ENCODE data around the gene MAN1A2.

DNA sequence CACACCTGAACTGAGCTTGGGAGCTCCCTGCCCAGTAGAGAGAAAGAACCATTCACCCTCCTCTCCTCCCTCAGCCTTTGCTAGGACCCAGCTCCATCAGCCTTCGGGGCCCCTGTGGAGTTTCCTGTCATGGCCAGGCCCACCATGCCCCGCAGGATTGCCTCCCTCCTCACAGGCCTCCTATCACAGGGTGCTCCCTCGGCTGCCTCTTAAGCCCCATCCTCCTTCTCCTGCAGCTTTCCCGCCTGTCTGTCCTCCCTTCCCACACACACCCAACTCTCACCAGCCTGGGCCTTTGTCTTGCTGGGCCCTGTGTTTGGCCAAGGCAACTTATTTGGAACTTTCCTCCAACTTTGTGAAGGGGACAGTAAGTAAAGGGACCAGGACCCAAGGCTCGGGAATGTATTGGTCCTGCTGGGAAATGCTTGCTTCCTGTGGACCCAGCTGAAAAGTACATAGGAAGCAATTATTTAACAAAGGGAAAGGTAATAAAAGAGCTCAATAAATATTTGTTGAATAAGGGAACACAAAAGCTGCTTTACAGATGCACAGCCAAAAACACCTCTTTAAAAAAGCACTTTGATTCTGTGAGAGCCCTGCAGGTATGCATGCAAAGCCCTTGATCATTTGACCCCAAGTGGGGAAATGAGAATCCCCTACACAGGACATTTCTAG, 207.0 kb downstream of the MAN1A2 start:
- TF ChIP-seq POLR2A (IDR thresholded peaks at IDR 0.05), result no peak
- TF ChIP-seq, protein P1, sequence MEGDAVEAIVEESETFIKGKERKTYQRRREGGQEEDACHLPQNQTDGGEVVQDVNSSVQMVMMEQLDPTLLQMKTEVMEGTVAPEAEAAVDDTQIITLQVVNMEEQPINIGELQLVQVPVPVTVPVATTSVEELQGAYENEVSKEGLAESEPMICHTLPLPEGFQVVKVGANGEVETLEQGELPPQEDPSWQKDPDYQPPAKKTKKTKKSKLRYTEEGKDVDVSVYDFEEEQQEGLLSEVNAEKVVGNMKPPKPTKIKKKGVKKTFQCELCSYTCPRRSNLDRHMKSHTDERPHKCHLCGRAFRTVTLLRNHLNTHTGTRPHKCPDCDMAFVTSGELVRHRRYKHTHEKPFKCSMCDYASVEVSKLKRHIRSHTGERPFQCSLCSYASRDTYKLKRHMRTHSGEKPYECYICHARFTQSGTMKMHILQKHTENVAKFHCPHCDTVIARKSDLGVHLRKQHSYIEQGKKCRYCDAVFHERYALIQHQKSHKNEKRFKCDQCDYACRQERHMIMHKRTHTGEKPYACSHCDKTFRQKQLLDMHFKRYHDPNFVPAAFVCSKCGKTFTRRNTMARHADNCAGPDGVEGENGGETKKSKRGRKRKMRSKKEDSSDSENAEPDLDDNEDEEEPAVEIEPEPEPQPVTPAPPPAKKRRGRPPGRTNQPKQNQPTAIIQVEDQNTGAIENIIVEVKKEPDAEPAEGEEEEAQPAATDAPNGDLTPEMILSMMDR (IDR thresholded peaks at IDR 0.05), result no peak

Measured in vagina (tissue), 2 donors.